GM23338 (cell line): ENCODE results near the gene TMPRSS3. TPM values are rescaled to one million over a fixed set of nuclear protein-coding genes. Genes with fewer than 3 reads are reported as not detected.

Source experiments
- ATAC-seq: fragments of 200-7000 bp; cut with Tn5 transposase; 3 replicates; pipeline ENCODE4 v1.9.1; 2020
- DNase-seq: peaks from one replicate; pipeline ENCODE4 v3.0.0-alpha.2; 2015; ENCODE audit warnings: low spot score
- H2AFZ ChIP-seq: fragments of 200-600 bp; sonication (generic); 2 replicates; pipeline ENCODE4 v1.8.0; 2016; ENCODE audit warnings: antibody characterized with exemption, mild to moderate bottlenecking, moderate library complexity
- H3F3A ChIP-seq: fragments of 200-600 bp; sonication (generic); replicated peaks from 2 replicates; pipeline ENCODE4 v1.8.0; 2017; ENCODE audit warnings: antibody characterized with exemption, mixed run types, low read depth
- H3K27ac ChIP-seq: fragments of 200-600 bp; sonication (generic); 2 replicates; pipeline ENCODE4 v1.6.1; 2016; ENCODE audit warnings: low read depth
- H3K27me3 ChIP-seq: fragments of 200-600 bp; sonication (generic); 2 replicates; pipeline ENCODE4 v1.8.0; 2016; ENCODE audit warnings: mild to moderate bottlenecking, mixed run types, moderate library complexity; ENCODE audit not compliant: insufficient read depth
- H3K36me3 ChIP-seq: fragments of 200-600 bp; sonication (generic); 2 replicates; pipeline ENCODE4 v1.8.0; 2016; ENCODE audit warnings: mild to moderate bottlenecking; ENCODE audit not compliant: insufficient read depth
- H3K4me1 ChIP-seq: fragments of 200-600 bp; sonication (generic); 2 replicates; pipeline ENCODE4 v1.8.0; 2016; ENCODE audit warnings: mild to moderate bottlenecking, moderate library complexity; ENCODE audit not compliant: insufficient read depth
- H3K4me2 ChIP-seq: fragments of 200-600 bp; sonication (generic); 2 replicates; pipeline ENCODE4 v1.7.1; 2017; ENCODE audit warnings: mixed run types
- H3K4me3 ChIP-seq: fragments of 200-600 bp; sonication (generic); 2 replicates; pipeline ENCODE4 v1.6.1; 2016; ENCODE audit warnings: mixed run types
- H3K79me2 ChIP-seq: fragments of 200-600 bp; sonication (generic); replicated peaks from 2 replicates; pipeline ENCODE4 v1.8.0; 2017; ENCODE audit warnings: mild to moderate bottlenecking; ENCODE audit not compliant: insufficient read depth
- H3K9me2 ChIP-seq: fragments of 200-600 bp; sonication (generic); 2 replicates; pipeline ENCODE4 v1.8.0; 2017; ENCODE audit not compliant: insufficient read depth
- H4K20me1 ChIP-seq: fragments of 200-600 bp; sonication (generic); replicated peaks from 2 replicates; pipeline ENCODE4 v1.8.0; 2017; ENCODE audit warnings: mild to moderate bottlenecking; ENCODE audit not compliant: insufficient read depth
- H3K27ac Mint-ChIP-seq: 2 replicates; pipeline ENCODE4 v1.8.0; 2020; ENCODE audit warnings: inconsistent platforms, mild to moderate bottlenecking, moderate library complexity, mixed read lengths
- H3K27me3 Mint-ChIP-seq: 3 replicates; pipeline ENCODE4 v1.8.0; 2022; ENCODE audit warnings: low read depth, mild to moderate bottlenecking, moderate library complexity, mixed read lengths, inconsistent platforms; ENCODE audit not compliant: insufficient read depth, poor library complexity
- H3K36me3 Mint-ChIP-seq: 3 replicates; pipeline ENCODE4 v1.8.0; 2021; ENCODE audit warnings: low read depth, mild to moderate bottlenecking, inconsistent platforms, moderate library complexity, mixed read lengths
- H3K4me1 Mint-ChIP-seq: 3 replicates; pipeline ENCODE4 v1.8.0; 2020; ENCODE audit warnings: mild to moderate bottlenecking, inconsistent platforms, mixed read lengths
- H3K4me3 Mint-ChIP-seq: 3 replicates; pipeline ENCODE4 v1.8.0; 2021; ENCODE audit warnings: moderate library complexity, mild to moderate bottlenecking, inconsistent platforms, mixed read lengths
- H3K9me3 Mint-ChIP-seq: 3 replicates; pipeline ENCODE4 v1.8.0; 2020; ENCODE audit warnings: moderate library complexity, mild to moderate bottlenecking, inconsistent platforms, mixed read lengths
- CREB1 ChIP-seq: fragments of 250-450 bp; sonication (Bioruptor Pico); IDR thresholded peaks from 2 replicates; pipeline ENCODE4 v1.5.0; 2020; ENCODE audit warnings: low read depth, mild to moderate bottlenecking, moderate library complexity
- ZNF462 ChIP-seq: fragments of 250-450 bp; sonication (Bioruptor Pico); IDR thresholded peaks from 2 replicates; pipeline ENCODE4 v1.5.0; 2020; ENCODE audit warnings: mild to moderate bottlenecking, moderate library complexity
- polyA plus RNA-seq: library from polyadenylated mRNA; unstranded; fragments of >200 nt; fragmentation: Nextera tagmentation; extraction: Ambion mirVana; gene quantifications from 2 replicates; pipeline ENCODE4 v1.2.1, GENCODE V29; 2016
- total RNA-seq: library from RNA; depleted of rRNA; stranded (reverse); fragments of >200 nt; shearing (Covaris generic); gene quantifications from 2 replicates; pipeline ENCODE4 v1.2.3, GENCODE V29; 2014

The TMPRSS3 gene
- total and polyA plus RNA-seq, 2 experiments from 2014 or later: 0.17 TPM; not detected in 1

GRCh38 chr21:42343556-42343955 is 52.3 kb downstream of the TMPRSS3 start:
- Mint-ChIP-seq H3K27ac (no peak overlapping the region), H3K36me3 (no peaks in the 10 kb centered on the region), H3K27me3 (peaks cover 15% of the 10 kb centered on the region), H3K9me3 (no peaks in the 10 kb centered on the region), H3K4me3 (no peak overlapping the region), H3K4me1 (peaks cover 1% of the 10 kb centered on the region; the same call in 1 of the 3 replicates)
- no peaks in the 10 kb centered on the region for H4K20me1 ChIP-seq
- no peak overlapping the region for H3K4me3 ChIP-seq
- no peaks in the 10 kb centered on the region for H3K27me3 ChIP-seq
- DNase-seq (no peak), ATAC-seq (no peak)
- H2AFZ ChIP-seq: no peak overlapping the region
- H3K4me1 ChIP-seq: no peaks in the 10 kb centered on the region
- TF ChIP-seq ZNF462 (CRISPR knock-in tag): no peak
- no peaks in the 10 kb centered on the region for H3K79me2 ChIP-seq
- no peak overlapping the region for H3K27ac ChIP-seq
- H3K9me2 ChIP-seq: no peaks in the 10 kb centered on the region
- no peaks in the 10 kb centered on the region for H3F3A ChIP-seq
- H3K4me2 ChIP-seq: no peak overlapping the region
- H3K36me3 ChIP-seq: no peaks in the 10 kb centered on the region

GRCh38 chr21:42343101-42343500 is 52.8 kb downstream of the TMPRSS3 start:
- no peak for DNase-seq
- H3K27ac Mint-ChIP-seq: no peak overlapping the region

More at GRCh38 chr21:42343101-42343500, 52.8 kb downstream of the TMPRSS3 start:
- H3K27me3 ChIP-seq: no peaks in the 10 kb centered on the region
- H3K27me3 Mint-ChIP-seq: peaks cover 15% of the 10 kb centered on the region
- no peak overlapping the region for H3K27ac ChIP-seq
- no peaks in the 10 kb centered on the region for H3K9me3 Mint-ChIP-seq
- no peaks in the 10 kb centered on the region for H3K79me2 ChIP-seq
- no peak for ATAC-seq
- H2AFZ ChIP-seq: no peak overlapping the region
- H3F3A ChIP-seq: no peaks in the 10 kb centered on the region
- no peaks in the 10 kb centered on the region for H3K9me2 ChIP-seq
- H3K36me3 Mint-ChIP-seq: no peaks in the 10 kb centered on the region
- peaks cover 6% of the 10 kb centered on the region; the same call in 2 of the 3 replicates for H3K4me1 Mint-ChIP-seq
- H3K4me1 ChIP-seq: no peaks in the 10 kb centered on the region
- TF ChIP-seq CREB1: no peak
- H3K4me2 ChIP-seq: no peak overlapping the region
- H3K36me3 ChIP-seq: no peaks in the 10 kb centered on the region
- H3K4me3 Mint-ChIP-seq: no peak overlapping the region
- H4K20me1 ChIP-seq: no peaks in the 10 kb centered on the region
- H3K4me3 ChIP-seq: no peak overlapping the region
